Gastroesophageal sphincter (tissue), 4 donors: ENCODE measurements around the gene ZBTB20. TPM values are rescaled to one million over a fixed set of nuclear protein-coding genes. Genes with fewer than 3 reads are reported as not detected.

ENCODE experiments used
- ATAC-seq: fragments of 150-250 bp; one replicate; pipeline ENCODE4 v1.9.1; 2016; ENCODE audit warnings: mild to moderate bottlenecking, moderate library complexity
- H3K27ac ChIP-seq, 4 donors: fragments of 200-600 bp; sonication (generic) in 3 of 4; 1 replicate in 3 of 4; 2 replicates in 1 of 4; pipeline ENCODE4 v1.5.1; 2016 to 2019
- H3K27me3 ChIP-seq: fragments of 200-600 bp; sonication (generic); one replicate; pipeline ENCODE4 v1.5.1; 2019
- H3K36me3 ChIP-seq, 2 donors: fragments of 200-600 bp; sonication (generic); one replicate each; pipeline ENCODE4 v1.5.1; 2019; ENCODE audit warnings: control low read depth in 1 of 2
- H3K4me1 ChIP-seq, 3 donors: fragments of 200-600 bp; sonication (generic); 1 replicate in 2 of 3; 2 replicates in 1 of 3; pipeline ENCODE4 v1.5.1; 2016 to 2019; ENCODE audit warnings: control low read depth in 2 of 3
- H3K4me3 ChIP-seq, 2 donors: fragments of 200-600 bp; sonication (generic); one replicate each; pipeline ENCODE4 v1.5.1; 2019; ENCODE audit warnings: mild to moderate bottlenecking in 1 of 2, moderate library complexity in 1 of 2
- H3K9me3 ChIP-seq, 3 donors: fragments of 200-600 bp; sonication (generic); one replicate each; pipeline ENCODE4 v1.5.1; 2017 to 2019; ENCODE audit warnings: control low read depth in 2 of 3
- CTCF ChIP-seq, 4 experiments: fragments of 200-600 bp in 2 of 4; fragments of 450-650 bp in 2 of 4; sonication (generic) in 1 of 4; IDR thresholded peaks; one replicate each; pipeline ENCODE4 v1.5.1; 2017 to 2019; ENCODE audit warnings: antibody characterized with exemption in 4 of 4, mild to moderate bottlenecking in 2 of 4, moderate library complexity in 2 of 4
- EP300 ChIP-seq: sonication (generic); formaldehyde crosslinking; IDR thresholded peaks from one replicate; pipeline ENCODE4 v1.6.1; 2017; ENCODE audit warnings: antibody characterized with exemption, mild to moderate bottlenecking
- POLR2A ChIP-seq, 2 donors: fragments of 450-650 bp; IDR thresholded peaks; one replicate each; pipeline ENCODE4 v1.6.1; 2017; ENCODE audit warnings: antibody characterized with exemption in 2 of 2, mild to moderate bottlenecking in 2 of 2, moderate library complexity in 1 of 2
- POLR2AphosphoS5 ChIP-seq: sonication (generic); formaldehyde crosslinking; IDR thresholded peaks from one replicate; pipeline ENCODE4 v1.6.1; 2017; ENCODE audit warnings: antibody characterized with exemption
- WGBS, 2 donors: methylation state at CpG; one replicate each; pipeline ENCODE4 v1.1.5; 2018; ENCODE audit warnings: low coverage in 1 of 2; 5-methylcytosine and 5-hydroxymethylcytosine counted together
- total RNA-seq, 4 donors: library from RNA; depleted of rRNA; stranded (reverse); fragments of >200 nt; gene quantifications; one replicate each; pipeline ENCODE4 v1.1.0, GENCODE V29; 2016

ZBTB20 gene
- total RNA-seq, 4 donors from 2014 or later, result 53.1 to 113 (median 98.4) TPM

- peaks cover 0 to 14% (median 0%) of the 10 kb centered on the region in 3 donors for H3K4me1 ChIP-seq
- TF ChIP-seq EP300 (no peak), POLR2AphosphoS5 (no peak), CTCF (IDR thresholded peaks at IDR 0.05) (no peak), POLR2A (IDR thresholded peaks at IDR 0.05) (no peak)
- H3K9me3 ChIP-seq, result no peaks in the 10 kb centered on the region
- no peak for ATAC-seq
- no peaks in the 10 kb centered on the region for H3K27me3 ChIP-seq
- H3K27ac ChIP-seq, result no peak overlapping the region
- H3K4me3 ChIP-seq, result no peak overlapping the region
- no peaks in the 10 kb centered on the region for H3K36me3 ChIP-seq
- WGBS, 2 donors, result 31 to 56% methylated on average over 1 of the region's 1 CpG
Measured at GRCh38 chr3:114600571-114600970, 546.5 kb downstream of the ZBTB20 start.

- no peak for TF ChIP-seq CTCF (IDR thresholded peaks at IDR 0.05)
- no peak for TF ChIP-seq POLR2A (IDR thresholded peaks at IDR 0.05)
- TF ChIP-seq EP300, result no peak
- no peak for TF ChIP-seq POLR2AphosphoS5
- no peak overlapping the region for H3K27ac ChIP-seq
- no peak overlapping the region for H3K4me3 ChIP-seq
- no peaks in the 10 kb centered on the region for H3K36me3 ChIP-seq
- no peak for ATAC-seq
- no peaks in the 10 kb centered on the region for H3K9me3 ChIP-seq
- no peaks in the 10 kb centered on the region for H3K27me3 ChIP-seq
- peaks cover 0 to 14% (median 0%) of the 10 kb centered on the region in 3 donors for H3K4me1 ChIP-seq
Measured at GRCh38 chr3:114597871-114598270, 549.2 kb downstream of the ZBTB20 start.

GRCh38 chr3:114597012-114597411 lies 550.1 kb downstream of the ZBTB20 start:
- Histone ChIP-seq H3K36me3 (no peaks in the 10 kb centered on the region), H3K27me3 (no peaks in the 10 kb centered on the region), H3K27ac (no peak overlapping the region), H3K4me1 (peaks cover 0 to 14% (median 0%) of the 10 kb centered on the region in 3 donors), H3K4me3 (no peak overlapping the region), H3K9me3 (no peaks in the 10 kb centered on the region)
- WGBS, 2 donors, result 60% methylated on average over 4 of the region's 4 CpGs
- TF ChIP-seq CTCF (IDR thresholded peaks at IDR 0.05) (no peak), EP300 (no peak), POLR2AphosphoS5 (no peak), POLR2A (IDR thresholded peaks at IDR 0.05) (no peak)
- no peak for ATAC-seq

GRCh38 chr3:114596147-114596546 lies 550.9 kb downstream of the ZBTB20 start:
- WGBS, 2 donors, result 86 to 97% methylated on average over 2 of the region's 2 CpGs
- H3K27ac ChIP-seq, result no peak overlapping the region
- no peaks in the 10 kb centered on the region for H3K27me3 ChIP-seq
- ATAC-seq, result no peak
- H3K36me3 ChIP-seq, result no peaks in the 10 kb centered on the region
- H3K4me3 ChIP-seq, result no peak overlapping the region
- peaks cover 0 to 14% (median 0%) of the 10 kb centered on the region in 3 donors for H3K4me1 ChIP-seq
- TF ChIP-seq POLR2A (IDR thresholded peaks at IDR 0.05) (no peak), EP300 (no peak), CTCF (IDR thresholded peaks at IDR 0.05) (no peak), POLR2AphosphoS5 (no peak)
- H3K9me3 ChIP-seq, result no peaks in the 10 kb centered on the region

- 58 to 68% methylated on average over 2 of the region's 2 CpGs for WGBS, 2 donors
- Histone ChIP-seq H3K36me3 (no peaks in the 10 kb centered on the region), H3K4me3 (no peak overlapping the region), H3K9me3 (no peaks in the 10 kb centered on the region), H3K4me1 (peaks cover 0 to 8% (median 0%) of the 10 kb centered on the region in 3 donors), H3K27ac (no peak overlapping the region), H3K27me3 (no peaks in the 10 kb centered on the region)
- TF ChIP-seq POLR2A (IDR thresholded peaks at IDR 0.05) (no peak), EP300 (no peak), CTCF (IDR thresholded peaks at IDR 0.05) (no peak), POLR2AphosphoS5 (no peak)
- no peak for ATAC-seq
Measured at GRCh38 chr3:114595522-114596028, 551.5 kb downstream of the ZBTB20 start.
